VCaP (cell line): ENCODE results near the gene ZMAT2.

Source experiments
- H3K27ac ChIP-seq: fragments of 450-650 bp; 2 replicates; pipeline ENCODE4 v1.5.1; 2017
- CTCF ChIP-seq: fragments of 450-650 bp; conservative IDR thresholded peaks from 2 replicates; pipeline ENCODE4 v1.5.1; 2017; ENCODE audit warnings: mild to moderate bottlenecking, moderate library complexity

ZMAT2 gene

GRCh38 chr5:140741967-140742366 lies 41.7 kb downstream of the ZMAT2 start:
- TF ChIP-seq CTCF, result no peak
- no peak overlapping the region for H3K27ac ChIP-seq

- H3K27ac ChIP-seq, result no peak overlapping the region
- no peak for TF ChIP-seq CTCF
Observed at GRCh38 chr5:140753561-140753960, 53.3 kb downstream of the ZMAT2 start.
